H1 (cell line): ENCODE data around the gene ZBTB46. TPM values are rescaled to one million over a fixed set of nuclear protein-coding genes. Genes with fewer than 3 reads are reported as not detected.

ENCODE experiments used
- ATF2 ChIP-seq: IDR thresholded peaks from 2 replicates; pipeline ENCODE4 v1.6.1; 2012; ENCODE audit warnings: low read length, inconsistent platforms
- CBX5 ChIP-seq: fragments of 300-800, 300-1000 bp; sonication (generic); IDR thresholded peaks from 2 replicates; pipeline ENCODE4 v1.7.1; 2016; ENCODE audit warnings: antibody characterized with exemption, low read length, low read depth
- CEBPB ChIP-seq: IDR thresholded peaks from 2 replicates; pipeline ENCODE4 v1.6.1; 2012; ENCODE audit warnings: low read depth, low read length
- MAX ChIP-seq: IDR thresholded peaks from 2 replicates; pipeline ENCODE4 v1.6.1; 2012; ENCODE audit warnings: inconsistent platforms
- SP1 ChIP-seq: IDR thresholded peaks from 2 replicates; pipeline ENCODE4 v1.6.1; 2011; ENCODE audit warnings: low read depth, low read length
- SP4 ChIP-seq: IDR thresholded peaks from 2 replicates; pipeline ENCODE4 v1.6.1; 2012; ENCODE audit warnings: low read length, inconsistent platforms
- polyA plus RNA-seq, 7 experiments: library from polyadenylated mRNA; depleted of rRNA in 3 of 7; stranded (reverse) in 5 of 7; unstranded in 2 of 7; fragments of >200 nt in 5 of 7; fragments of 200-250 nt in 2 of 7; gene quantifications; 1 replicate in 5 of 7; 2 replicates in 1 of 7; 4 replicates in 1 of 7; pipeline versions ENCODE4 v1.2.1 to v1.2.3, GENCODE V29; 2011 to 2013; ENCODE audit warnings: missing spikeins in 2 of 7, mixed read lengths in 2 of 7
- total RNA-seq: library from RNA; stranded (reverse); fragmentation: NEBNext Ultra II Directional; extraction: Animal tissue kit (Norgen Biotek cat#: 25700); gene quantifications from 2 replicates; pipeline ENCODE4 v1.2.1, GENCODE V29; 2021

ZBTB46 gene
- total and polyA plus RNA-seq, 2 of the 8 experiments (the other 6 are each of a cell fraction or from before 2014, with no cell fraction given) = 6.4 to 22.4 TPM

- TF ChIP-seq ATF2 = no peak
- no peak for TF ChIP-seq SP1
- TF ChIP-seq MAX = no peak
- no peak for TF ChIP-seq CEBPB
- TF ChIP-seq CBX5 = no peak
- TF ChIP-seq SP4 = no peak
These were observed 121.9 kb downstream of the ZBTB46 start (continued) for GRCh38 chr20:63709149-63709527.
